ENCODE measurements around the gene HEXA.
A peak's percentile ranks its signal among the peaks of the same experiment; 100 is the strongest.

HEXA gene

DNA sequence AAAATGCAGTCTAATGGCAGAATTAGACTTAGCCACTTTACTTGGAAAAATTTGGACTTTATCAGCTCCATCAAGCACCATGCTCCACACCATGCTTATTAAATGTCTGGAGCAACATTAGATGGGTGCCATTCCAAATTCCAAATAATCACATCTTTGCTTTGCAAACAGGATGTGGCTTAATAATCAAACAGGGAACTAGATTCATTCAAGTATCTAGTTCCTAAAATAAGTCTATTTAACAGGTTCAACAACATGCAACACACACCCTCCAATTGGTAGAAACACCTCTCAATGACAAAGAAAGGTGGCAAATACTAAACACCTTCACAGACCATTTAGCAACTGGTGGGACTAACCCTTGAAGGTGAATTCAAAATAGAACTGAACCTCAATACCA lies 3.5 kb downstream of the HEXA start:
- no peak for DNase-seq

DNA sequence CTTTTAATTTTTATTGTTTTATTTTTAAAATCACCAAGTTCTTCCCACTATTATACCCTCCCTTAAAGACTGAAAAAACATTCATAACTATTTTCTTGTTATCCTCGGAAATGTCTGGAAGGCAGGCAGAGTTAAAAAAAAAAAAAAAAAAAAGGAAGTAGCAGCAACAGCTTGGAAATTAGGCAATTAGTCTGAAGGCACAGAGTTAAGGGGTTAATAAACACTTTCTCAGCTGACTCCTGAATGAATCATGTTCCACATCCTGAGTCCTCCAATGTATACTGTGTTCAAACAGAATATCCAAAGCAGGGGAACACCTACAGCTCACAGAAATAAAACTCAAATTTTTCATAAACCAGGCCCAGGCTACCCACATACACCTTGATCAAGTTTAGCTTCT lies 5.8 kb downstream of the HEXA start:
- no peak for DNase-seq

DNA sequence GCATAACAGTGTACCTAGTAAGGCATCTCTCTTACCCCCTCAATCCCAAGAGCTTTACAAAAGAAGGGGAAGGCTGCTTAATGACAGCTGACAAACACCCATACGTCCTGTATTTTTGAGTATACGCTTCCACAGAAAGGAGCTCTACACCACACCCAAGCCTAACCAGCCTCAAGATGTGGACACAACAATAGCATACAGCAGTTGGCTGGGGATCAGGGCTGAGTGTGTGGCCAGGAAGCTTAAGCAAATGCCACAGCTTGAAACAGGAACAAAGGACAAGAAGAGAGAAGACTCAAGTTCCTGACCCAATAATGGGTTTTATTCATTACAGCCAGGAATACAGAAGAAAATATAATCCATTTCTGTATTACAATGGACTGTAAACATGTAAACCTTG lies 6.9 kb downstream of the HEXA start:
- no peak for DNase-seq

DNA sequence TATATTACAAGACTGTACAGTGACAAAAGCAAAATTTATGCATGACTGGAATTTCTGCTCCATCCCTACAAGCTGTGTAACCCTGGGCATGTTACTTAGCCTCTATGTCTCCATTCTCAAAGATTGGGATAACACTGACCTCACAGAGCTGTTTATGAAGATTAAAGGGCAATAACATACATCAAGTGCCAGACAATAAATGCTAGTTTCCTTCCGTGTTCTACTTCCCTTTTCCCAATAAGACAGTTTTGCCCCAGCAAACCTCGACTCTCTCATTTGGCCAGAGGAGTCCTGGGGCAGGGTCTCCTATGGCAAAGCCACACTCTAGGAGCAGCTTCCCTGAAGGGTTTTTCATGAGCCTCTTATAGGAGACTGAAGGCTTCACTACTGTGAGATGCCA lies 7.5 kb downstream of the HEXA start:
- no peak for DNase-seq

DNA sequence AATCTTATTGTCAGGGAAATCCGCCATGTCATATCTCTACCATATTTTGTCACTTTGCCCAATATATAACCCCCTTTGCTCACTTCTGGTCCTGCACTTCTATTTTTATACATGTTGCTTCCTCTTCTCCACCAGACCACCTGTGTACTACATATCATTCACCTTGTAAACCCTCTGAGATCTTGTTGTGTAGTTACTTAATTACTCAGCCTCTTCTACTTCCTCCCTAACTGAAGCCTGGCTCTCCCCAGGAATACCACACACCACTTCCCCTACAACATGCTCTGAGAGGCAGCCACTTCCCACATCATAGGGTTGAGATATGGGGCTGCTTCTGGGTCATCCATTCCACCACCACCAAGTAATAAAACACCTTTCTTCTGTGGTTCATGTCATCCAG lies 10.0 kb downstream of the HEXA start:
- DNase-seq, result no peak

DNA sequence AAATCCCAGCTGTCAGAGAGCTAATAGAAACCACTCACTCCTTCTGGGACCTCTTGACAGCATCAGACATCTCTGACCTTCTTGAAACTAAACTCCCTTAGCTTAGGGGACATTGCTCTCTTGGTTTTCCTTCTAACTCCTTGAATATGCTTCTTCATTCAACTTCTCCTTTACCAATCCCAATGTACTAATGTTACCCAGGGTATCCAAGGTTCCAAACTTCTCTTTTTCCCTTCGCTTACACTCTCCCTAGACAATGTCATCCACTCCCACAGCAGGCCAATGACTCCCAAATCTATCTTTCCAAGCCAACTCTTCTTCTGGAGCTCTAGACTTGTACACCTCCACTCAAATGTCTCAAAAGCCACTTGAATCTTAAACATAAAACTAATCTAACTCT lies 14.6 kb downstream of the HEXA start:
- DNase-seq, result no peak

DNA sequence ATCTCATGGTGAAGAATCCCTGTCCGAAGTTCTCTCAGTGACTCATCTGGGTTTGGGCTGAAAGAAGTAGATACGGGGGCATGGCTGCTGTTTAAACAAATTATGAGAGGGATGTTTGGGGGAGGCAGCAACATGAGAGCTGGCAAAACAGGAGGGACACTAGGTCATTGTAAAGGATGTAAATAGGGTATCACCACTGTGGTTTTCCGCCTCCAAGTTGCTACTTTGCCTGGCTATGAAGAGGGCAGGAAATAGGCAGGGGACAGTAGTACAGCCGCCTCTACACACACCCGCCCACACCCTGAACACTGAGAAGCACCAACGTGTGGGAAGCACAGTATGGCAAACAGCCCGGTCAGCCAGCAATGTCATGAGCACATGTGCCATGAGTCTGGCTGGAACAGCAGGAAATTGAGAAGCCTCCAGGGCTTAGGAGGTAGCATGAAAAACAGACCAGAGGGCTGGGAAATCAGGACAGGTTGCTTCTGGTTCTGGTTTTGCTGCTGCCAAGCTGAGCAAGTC lies 17.1 kb downstream of the HEXA start:
- no peak for DNase-seq

DNA sequence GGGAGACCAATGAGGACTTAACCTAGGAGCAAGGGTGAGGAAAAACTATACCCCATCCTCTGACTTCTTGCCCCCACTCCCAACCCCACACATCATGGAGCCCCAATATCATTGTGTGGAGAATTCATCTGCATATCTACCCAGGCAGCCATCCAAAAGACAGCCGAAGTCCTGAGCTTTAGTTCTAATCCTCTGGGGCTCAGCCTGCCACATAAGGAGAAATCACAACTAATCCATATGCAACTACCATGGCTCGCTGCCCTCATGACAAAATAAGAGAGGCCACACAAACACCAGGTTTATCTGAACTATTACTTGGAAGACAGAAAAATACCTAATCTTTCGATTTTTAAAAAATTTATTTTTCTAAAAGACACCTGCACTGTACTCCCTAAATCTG lies 17.7 kb downstream of the HEXA start:
- no peak for DNase-seq

DNA sequence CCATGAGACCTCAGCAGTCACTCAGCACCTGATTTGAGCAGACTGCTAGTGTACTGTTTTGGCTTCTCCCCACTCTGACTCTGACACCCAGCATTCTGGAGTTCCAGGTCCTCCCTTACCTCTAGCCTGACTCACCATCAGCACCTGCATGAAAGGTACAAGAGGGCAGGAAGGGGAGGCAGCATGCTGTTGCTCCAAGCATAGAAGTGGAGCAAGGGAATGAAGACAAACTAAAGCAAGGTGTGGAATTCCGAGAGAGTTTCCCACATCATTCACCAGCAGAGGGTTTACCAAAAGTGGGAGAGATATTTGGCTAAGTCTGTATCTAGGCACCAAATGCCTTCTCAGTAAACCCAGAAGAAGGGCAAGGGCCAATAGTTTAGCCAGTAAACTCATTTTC lies 21.3 kb downstream of the HEXA start:
- no peak for DNase-seq

DNA sequence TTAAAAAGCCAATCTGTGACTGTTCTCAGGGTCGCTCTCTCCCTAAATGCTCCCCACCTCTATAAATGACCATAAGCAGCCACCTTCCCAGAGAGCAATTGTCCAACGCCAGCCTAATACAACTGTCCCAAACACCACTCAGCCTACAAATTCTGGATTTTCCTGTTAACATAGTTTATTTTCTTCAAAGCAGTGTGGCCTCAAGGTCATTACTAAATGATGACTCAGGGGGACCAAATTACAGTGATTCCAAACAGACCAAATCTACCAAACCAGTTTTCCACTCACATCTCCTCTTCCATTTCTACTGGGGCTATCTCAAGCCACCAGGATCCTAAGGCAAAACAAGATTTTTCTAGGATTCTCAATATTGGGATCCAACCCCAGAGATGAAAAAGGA lies 22.5 kb downstream of the HEXA start:
- no peak for DNase-seq

DNA sequence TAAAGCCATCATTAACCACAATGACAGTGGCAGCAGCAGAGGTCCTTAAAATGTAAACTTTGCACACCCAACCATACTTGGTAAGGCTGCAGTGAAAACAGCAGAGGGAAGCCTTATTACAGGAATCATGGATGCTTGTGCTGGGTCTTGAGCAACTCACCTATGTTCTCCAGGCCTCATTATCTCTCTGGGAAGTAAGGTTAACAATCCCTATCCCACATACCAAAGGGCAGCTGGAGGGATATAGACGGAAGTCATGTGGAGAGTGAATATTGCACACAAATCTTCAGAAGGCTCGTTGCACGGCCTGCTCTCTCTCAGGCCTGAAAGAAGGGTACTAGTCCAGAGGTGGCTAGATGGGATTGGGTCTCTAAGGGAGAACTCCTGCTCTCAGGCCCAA lies 30.0 kb downstream of the HEXA start:
- DNase-seq, result no peak

DNA sequence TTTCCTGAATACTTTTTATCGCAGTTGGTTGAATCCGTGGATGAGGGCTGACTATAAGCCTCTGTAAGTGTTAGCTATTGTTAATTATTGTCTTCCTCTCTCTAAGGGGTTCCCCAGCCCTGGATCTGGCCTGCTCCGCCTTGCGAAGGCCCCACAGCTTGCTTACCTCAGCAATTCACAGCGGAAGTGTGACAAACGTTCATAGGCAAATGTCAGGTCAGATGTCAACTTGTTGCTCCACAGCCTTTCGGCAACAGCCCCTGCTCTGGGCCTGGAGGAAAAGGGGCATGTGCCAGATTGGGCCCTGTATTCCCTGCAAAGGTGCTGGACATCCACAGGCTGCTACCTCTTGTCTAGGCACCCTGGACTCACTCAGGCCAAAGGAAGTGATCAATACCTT lies 30.5 kb downstream of the HEXA start:
- DNase-seq, result no peak

DNA sequence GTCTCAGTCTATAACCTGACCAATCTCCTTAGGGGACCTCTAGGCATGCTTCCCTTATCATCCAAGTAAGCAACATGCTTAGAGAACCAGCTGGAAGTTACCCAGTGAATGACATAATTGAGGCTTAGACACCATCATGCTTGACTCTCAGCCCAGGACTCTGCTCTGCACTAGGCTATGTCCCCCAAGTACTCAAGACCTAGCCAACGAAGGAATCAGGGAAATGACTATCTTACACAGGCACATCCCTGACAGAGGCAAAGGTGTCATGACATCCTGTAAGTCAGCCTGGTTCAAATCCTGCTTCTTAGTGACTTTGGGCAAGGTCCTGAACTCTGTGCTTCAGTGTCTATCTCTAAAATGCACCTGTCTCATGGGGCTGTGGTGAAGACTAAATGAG lies 31.2 kb downstream of the HEXA start:
- DNase-seq, result no peak

DNA sequence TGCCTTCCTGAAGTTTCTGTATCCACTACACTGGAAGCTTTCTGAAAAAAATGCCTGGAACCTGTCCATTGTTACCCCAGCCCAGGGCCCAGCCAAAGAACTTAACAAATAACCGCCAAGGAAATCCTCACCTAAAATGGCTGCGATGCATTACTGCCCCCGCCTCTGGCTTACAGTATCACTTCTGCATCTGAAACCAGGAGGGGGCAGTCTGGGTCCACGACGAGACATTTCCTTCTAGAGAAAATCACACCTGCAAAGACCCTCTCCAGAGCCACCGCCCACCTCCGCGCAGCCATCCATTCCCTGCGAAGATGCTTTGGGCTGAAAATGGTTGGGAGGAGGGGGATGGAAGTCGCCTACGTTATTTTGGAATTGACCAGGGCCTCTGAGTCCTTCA lies 33.4 kb downstream of the HEXA start:
- DNase-seq, result no peak

DNA sequence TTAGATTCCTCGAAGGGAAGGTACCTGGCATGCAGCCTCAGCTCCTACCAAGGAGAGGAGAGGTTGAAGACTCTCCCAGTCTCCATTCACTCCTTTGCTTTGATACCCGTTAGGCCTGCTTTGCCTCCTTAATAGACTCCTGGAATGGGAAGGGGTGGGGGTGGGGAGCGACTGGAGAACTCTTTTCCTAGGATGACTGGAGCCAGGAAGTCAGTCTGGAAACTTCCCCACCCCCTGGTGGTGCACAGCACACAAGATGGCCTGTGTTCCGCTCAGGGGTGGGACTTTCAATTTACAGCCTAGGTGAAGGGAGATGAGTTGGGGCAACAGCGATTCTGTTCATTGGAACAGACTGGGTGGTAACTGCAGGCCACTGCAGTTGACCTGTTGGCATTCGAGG lies 34.5 kb downstream of the HEXA start:
- no peak for DNase-seq

DNA sequence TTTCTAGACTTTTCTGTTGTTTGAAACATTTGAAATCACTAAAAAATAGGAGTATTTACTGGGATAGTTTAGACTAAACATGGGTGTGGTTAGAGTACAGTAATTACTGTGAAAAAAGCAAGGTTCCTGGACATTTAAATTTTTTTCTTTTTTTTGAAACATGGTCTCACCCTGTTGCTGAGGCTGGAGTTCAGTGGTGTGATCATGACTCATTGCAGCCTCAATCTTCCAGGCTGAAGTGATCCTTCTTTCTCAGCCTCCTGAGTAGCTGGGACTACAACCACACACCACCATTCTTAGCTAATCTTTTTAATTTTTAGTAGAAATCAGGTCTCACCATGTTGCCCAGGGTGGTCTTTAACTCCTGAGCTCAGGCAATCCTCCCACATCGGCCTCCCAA lies 35.4 kb downstream of the HEXA start:
- no peak for DNase-seq

DNA sequence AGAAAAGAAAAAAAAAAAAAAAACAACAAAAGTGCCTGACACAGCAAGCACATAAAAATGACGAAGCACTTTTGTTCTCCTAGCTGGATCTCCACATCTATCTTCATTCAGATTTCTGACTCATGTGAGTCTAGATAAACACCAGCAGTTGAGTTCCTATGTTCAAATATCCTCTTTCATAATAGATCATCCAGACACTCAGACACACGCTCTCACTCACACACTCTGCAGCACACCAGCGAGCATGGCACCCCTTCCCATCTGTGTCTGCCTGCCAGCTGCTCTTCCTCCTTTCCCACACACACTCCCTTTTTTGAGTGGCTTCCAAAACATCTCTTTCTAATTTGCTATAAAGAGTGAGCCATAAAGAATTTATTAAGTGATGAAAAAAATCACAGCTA lies 36.0 kb downstream of the HEXA start:
- DNase-seq, result no peak

DNA sequence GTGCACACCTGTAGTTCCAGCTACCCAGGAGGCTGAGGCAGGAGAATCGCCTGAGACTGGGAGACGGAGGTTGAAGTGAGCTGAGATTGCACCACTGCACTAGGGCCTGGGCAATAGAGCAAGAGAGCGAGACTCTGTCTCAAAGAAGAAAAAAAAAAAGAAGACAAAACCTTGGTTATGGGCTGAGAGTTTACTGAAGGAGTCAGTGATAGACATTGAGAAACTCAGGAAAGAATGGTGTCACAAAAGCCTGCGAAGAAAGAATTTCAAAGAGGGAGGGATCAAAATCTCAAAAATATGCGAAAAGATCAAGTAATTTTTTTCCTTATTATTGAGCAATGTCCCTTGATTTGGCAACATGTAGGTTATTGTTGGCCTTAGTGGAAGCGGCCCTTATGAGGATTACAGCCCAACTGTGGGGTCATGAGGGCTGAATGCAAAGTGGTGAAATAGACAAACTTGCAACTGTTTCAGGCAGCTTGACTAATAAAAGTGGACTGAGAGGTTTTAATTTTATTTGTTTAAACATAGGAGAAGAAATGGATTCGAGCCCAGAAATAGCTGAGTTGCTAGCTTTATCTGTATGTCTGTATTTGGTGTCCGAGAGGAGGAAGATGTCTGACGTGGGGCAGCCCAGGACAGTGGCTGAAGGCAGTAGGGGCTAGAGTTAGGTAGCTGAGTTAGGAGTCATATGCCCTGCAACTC lies 37.0 kb downstream of the HEXA start:
- no peak for DNase-seq

DNA sequence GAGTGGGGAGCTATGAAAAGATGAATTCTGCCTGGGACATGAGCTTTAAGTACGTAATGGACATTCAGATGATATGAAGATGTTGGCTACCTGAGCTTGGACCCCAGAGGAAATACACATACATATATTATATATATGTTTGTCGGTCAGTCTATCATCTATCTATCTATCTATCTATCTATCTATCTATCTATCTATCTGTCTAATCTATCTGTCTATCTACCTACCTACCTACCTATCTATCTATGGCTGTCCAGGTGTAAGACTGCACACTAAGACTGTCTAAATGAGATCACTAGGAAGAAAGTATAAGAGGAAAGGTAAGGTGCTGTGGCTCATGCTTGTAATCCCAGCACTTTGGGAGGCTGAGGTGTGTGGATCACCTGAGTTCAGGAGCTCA lies 37.7 kb downstream of the HEXA start:
- DNase-seq, result no peak

DNA sequence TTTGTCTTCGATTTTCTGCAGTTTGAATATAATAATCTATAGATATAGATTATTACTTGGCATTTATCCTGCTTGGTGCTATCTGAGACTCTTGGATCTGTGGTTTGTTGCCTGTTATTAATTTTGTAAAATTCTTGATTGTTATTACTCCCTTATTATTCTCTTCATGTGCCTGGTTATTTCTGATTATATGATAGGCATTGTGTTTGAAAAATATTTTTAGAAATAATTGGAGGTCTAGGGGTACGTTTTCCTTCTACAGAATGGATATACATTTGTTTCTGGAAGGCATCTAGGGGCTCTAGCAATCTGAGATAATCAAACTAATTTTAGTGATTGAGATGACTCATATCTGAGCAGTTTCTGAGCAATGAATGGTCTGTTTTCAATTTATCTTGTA lies 41.0 kb downstream of the HEXA start:
- DNase-seq, result no peak

DNA sequence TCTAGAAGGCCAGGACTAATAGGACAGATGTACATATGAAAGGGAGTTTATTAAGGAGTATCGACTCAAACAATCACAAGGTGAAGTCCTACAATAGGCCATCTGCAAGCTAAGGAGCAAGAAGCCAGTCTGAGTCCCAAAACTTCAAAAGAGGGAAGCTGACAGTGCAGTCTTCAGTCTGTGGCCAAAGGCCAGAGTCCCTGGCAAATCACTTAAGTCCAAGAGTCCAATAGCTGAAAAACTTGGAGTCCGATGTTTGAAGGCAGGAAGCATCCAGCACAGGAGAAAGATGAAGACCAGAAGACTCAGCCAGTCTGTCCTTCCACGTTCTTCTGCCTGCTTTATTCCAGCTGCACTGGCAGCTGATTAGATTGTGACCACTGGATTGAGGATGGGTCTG lies 44.8 kb downstream of the HEXA start:
- DNase-seq, result no peak

DNA sequence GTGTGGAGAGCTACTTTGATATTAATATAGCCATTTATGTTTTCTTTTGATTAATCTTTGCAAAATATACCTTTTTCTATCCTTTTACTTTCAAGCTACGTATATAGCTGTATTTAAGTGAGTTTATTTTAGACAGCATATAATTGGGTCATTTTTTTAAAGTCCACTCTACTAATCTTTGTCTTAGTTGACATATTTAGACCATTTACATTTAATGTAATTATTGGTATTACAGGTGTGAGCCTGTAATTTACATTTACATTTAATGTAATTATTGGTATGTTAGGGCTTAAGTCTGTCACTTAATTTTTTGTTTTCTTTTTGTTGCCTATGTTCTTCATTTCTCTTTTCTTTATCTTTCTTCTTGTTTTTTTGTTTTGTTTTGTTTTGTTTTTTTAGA lies 52.1 kb downstream of the HEXA start:
- no peak for DNase-seq

DNA sequence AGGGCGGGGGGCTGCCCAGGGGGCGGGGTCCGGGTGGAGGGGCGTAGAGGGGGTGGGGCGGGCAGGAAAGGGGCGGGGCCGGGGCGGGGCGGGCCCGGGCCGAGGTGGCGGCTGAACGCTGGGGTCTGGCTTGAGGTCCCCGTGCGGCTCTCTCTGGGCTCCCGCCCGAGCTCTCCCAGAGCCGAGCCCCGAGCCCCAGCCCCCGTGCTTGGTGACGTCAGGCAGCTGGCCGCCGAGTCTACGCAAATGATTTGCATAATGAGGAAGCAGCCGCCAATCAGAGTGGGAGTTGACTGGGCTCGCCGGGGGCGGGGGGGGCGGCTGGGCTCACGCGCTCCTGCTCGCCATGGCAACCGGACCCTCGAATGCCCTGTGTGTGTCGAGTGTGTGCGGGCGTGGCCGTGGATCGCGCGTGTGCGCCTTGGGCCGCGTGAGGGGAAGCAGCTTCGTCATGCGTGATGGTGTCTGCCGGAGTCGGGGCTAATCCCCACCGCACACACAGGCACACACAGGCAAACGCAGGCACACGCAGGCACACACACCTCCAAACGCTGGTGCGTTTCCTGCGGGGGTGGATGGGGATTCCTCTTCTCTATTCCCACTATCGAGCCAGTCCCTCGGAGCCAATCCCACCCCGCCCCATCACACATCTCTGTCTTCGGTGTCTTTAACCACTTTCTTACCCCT lies 55.7 kb downstream of the HEXA start, which contains the start of gene CELF6:
Gene CELF6 (minus strand): TSS at position 173 of the 687 bp plus-strand sequence. CDS start 283 bp downstream, outside the sequence.
- peak; percentile 76 for DNase-seq

DNA sequence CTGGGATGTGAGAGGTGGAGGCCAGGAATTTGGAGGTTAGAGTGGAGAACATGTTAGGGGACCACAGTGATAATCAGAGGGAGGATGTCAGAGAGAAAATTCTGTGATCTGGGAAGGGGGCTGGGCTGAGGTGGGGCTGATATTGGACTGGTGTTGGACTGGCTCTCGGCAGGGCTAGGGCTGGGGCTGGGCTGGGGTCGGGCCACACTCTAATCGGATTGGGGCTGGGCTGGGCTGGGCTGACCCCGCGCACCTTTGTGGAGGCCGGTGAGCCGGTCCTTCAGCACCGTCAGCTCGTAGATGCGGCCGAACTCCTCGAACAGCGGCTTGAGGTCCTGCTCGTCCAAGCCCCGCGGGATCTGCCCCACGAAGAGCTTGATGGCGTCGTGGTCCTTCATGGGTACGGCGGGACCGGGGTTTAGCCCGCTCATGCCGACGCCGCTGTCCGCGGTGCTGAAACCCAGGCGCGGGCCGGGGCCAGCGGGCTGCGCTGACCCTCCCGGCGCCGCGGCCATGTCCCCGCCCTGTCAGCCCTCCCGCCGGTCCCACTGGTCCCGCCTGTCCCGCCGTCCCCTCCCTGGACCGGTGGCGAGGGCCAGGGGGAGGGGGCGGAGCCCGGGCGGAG lies 56.3 kb downstream of the HEXA start:
- DNase-seq, result no peak
